ENCODE results near the gene DDX52. TPM values are rescaled to one million over a fixed set of nuclear protein-coding genes. Genes with fewer than 3 reads are reported as not detected.

Gene DDX52
- polyA plus RNA-seq, 3 donors = 37.4 to 48.6 (median 45.6) TPM

DNA sequence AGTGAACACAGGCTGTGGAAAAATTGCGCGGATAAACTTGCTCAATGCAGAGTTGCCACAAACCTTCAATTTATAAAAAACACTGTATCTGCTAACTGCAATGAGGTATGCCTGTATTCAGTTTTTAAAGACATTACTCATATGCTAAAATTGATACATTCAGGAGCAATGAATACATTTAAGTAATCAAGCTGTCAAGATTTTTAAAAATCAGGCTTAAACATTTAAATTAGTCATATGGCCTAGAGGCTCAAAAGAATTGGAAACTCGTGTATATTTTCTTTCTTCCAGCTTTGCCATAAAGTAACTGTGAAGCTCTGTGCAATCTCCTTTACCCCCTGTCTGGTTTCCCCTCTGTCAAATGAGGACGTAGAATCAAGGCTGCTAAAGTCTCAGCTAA lies 38.2 kb downstream of the DDX52 start:
- no peak for DNase-seq

DNA sequence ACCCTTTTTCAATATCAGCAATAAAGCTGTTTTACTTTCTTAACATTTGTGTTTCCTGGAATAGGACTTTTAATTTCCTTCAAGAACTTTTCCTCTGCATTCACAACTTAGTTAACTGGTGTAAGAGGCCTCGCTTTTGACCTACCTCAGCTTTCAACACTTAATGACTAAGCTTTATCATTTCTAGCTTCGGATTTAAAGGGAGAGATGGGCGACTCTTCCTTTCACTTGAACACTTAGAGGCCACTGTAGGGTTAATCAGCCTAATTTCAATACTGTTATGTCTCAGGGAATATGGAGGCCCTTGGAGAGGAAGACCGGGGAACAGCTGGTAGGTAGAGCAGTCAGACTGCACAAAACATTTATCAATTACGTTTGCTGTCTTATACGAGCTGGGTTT lies 38.7 kb downstream of the DDX52 start:
- no peak for DNase-seq

DNA sequence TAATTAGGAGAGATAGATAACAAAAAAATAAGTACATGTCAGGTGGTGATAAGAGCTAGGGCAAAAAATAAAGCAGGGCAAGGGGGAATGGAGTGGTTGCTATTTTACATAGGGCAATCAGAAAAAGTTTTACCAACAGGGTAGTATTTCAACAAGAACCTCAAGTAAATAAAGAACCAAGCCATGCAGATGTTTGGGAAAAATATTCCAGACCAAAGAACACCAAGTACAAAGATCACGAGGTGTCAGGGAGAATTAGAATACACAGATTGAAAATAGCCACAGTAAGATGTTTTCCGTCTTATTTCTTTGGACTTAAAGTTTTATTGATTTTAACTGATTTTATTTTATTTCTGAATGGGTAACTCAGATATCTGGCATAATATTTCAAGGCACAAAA lies 45.1 kb downstream of the DDX52 start:
- DNase-seq = no peak

DNA sequence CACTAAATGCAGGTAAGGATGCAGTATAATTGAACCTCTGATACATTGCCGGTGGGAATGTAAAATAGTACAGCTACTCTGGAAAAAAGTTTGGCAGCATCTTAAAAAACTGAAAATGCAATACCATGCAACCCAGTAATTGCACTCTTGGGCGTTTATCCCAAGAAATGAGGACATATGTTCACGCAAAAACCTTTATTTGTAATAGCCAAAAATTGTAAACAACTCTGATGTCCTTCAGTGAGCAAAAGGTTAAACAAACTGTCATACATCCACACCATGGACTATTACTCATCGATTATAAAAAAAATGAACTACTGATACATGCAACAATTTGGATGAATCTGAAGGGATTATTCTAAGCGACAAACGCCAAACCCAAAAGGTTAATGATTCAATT lies 51.0 kb downstream of the DDX52 start:
- no peak for DNase-seq

DNA sequence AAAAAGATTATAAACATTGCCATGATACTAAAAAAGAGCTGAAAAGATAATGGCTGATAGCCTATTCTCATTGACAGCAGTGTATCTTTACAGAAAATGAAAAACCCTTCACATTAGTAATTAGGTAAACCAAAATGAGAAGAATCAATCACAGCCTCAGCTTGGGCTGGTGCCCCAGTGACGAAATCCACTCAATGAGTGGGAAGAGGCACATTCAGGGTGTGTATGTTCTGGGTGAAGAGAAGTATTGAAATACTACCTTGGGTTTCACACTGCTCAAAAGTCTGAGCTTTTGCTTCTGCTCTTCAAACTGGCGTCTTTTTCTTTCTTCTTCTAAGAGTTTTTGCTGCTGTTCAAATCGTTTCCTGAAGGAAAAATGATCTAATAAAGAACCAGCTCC lies 58.2 kb downstream of the DDX52 start:
- DNase-seq = no peak

DNA sequence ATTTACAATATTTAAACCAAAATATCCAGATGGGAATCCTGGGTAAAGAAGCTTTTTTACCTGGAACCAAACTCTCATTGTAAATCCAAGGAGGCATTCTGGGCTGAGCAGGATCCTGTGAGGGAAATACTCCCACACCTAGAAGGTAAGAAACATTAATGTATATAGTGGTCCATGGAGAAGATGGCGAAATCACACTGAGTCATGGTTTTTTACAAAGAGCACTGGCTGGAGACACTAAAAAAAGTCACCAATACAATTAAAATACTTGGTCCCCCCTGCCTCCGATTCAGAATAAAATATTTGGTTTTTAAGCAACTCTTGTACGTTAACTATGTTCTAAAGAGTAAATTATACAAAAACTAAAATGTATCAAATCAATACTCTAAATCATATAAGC lies 67.0 kb downstream of the DDX52 start:
- no peak for DNase-seq

DNA sequence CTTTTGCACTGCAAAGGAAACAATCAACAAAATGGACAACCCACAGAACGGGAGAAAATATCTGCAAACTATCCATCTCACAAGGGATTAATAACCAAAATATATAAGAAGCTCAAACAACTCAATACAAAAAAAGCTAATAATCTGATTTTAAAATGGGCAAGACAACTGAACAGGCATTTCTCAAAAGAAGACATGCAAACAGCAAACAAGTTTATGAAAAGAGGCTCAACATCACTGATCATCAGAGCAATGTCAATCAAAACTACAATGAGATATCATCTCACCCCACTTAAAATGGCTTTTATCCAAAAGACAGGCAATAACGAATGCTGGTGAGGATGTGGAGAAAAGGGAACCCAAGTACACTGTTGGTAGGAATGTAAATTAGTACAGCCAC lies 68.8 kb downstream of the DDX52 start:
- no peak for DNase-seq

DNA sequence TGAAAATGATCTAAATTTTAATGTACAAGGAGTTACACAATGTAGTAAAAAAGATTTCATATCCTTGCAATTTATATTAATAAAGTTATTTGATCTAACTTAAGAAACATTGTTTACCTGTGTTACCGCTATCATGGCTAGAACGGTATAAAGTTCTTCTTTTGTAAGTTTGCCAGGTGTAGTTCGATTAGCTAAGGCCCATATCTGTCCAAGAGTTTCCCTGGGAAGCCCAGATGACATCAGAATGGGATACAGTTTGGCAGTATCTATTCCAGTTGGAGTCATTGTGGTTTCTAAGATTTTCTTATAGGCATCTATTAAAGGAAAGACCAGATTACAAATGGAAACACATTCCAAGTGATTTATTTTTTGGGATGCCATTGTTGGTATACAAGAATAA lies 71.6 kb downstream of the DDX52 start:
- no peak for DNase-seq

DNA sequence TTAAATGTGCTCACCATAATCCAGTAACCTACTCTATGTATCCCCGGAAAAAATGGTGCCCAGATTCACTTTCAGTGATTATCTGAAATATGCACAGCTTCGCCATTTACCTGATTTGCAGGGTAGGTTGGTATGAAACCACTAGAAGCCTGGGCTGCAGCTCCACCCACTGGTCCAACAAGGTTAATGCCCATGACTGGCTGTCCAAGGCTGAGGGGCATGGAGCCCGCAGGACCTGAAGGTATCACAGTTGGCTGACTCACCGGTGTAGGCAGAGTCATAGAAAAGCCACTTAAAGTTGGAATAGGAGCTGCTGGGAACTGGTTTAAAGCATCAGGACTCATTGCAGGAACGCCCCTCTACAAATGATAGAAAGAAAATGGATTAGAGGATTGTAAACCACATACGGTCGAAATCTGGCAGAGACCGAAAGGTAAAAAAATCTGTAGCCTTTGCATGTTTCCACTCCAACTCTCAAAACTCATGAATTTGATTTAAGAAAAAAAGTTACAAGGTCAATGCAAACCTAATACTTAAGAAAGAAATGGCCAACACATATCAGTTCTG lies 72.6 kb downstream of the DDX52 start:
- peak; percentile 20 for DNase-seq

DNA sequence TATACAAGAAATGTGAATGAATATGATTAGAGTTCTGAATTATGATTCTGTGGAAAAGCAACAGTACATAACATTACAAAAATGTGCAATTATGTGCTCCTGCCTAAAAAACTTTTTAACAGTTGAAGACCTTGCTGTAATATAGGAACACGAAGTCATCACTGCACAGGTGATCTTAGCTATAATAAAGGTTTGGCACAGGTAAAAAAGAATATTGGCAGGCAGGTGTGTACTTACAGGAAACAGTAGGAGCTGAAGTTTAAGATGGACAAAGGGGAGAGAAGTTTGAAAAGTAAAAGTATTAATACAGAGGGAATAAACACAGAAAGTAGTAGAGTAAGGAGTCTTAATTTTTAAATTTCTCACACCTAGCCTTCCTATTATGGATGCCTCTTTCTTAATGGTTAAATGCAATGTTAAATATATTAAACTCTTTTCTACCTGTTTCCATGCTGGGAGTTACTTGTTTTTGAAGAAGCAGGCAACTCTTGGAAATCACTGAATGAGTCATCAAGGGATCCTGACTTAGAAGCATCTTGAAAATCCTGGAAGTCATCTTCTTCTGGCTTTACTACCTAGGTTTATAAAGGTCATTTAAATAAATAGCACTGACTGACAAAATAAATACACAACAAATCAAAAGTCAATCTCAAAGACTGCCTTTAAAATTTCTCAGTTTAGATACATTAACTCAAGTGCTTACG lies 74.7 kb downstream of the DDX52 start:
- DNase-seq = no peak

DNA sequence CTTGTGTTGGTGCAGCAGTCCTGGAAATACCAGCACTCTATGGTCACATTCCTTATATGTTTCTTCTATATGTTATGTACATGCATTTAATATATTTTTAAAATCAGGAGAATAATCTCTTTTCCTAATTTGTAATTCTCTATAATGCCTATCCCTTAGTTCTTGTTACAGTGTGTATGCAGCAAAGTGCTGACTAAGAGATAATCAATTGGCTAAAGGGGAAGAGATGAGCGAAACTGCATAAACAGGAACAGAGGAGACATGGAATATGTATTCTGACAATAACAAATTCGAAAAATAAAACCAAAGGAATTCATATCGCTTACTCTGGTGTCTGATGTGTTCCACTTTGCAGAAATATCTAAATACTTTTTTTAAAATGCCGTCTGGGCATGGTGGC lies 75.7 kb downstream of the DDX52 start:
- no peak for DNase-seq

DNA sequence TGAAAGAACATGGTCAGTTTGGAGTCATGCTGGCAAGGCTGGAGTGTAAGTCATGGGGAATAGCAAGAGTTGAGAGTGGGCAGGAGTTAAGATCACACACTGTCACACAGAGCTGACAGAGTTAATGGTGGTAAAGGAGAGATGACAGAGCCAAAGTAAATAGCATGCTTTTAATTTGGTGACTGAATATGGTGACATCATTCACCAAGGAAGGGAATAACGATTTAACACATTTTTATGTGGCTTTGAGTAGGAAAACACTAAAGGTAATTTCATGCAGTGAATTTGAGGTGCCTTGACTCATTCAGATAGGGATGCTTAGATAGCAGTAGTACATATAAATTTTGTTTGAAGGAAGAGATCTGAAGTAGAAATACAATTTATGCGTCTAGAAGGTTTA lies 76.1 kb downstream of the DDX52 start:
- no peak for DNase-seq

DNA sequence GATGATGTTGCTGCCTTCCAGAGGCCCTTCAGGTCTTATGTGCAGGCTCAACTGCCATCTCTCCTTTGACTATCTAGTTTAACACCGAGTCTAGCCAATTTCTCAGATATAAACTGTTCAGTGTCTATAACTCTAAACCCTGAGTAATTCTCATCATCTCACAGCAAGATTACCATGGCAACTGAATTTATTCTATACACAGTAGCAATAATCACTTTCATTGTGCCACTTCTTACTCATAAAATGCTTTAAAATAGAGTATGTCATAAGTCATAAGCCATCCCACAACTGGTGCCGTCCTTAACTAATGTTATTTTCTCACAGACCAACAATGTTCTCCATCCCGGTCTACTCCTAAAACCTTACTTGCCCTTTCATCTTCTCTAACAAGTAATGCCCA lies 79.0 kb downstream of the DDX52 start:
- no peak for DNase-seq

DNA sequence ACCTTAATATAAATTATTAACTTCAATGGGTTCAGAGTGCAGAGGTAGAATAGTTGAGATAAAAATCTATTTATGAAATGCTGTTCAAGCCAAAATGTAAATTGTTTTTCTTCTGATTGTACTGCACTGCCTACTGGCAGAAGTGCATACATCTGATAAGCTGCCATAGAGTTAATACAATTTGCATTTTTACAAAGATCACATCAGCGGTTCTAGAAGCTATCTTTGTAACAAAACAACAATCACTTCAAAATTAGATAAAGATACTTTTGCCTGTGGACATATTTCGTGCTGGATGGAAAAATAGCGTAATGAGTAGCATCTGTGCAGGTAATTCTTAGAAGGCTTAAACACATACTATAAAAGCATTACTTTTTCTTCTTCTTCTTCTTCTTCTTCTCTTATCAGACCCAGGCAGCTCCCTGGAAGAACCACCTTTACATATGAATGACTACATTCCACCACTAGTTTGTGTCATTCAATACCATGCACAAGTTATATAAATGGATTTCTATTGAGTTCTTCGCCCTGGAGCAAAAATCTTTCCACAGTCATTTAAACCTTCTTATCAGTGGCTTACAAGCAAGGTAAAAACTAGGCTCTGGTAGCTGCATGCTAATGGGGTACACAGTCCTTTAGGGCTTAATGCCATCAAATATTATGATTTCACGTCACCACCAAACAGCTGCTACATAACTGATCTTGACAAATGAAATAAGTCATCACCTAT lies 81.1 kb downstream of the DDX52 start:
- no peak for DNase-seq

Other genes with a start within 250 kb of the DDX52 start
- gene ACACA, start 236.6 kb downstream of the DDX52 start, polyA plus RNA-seq (ENCODE audit: insufficient read length in 3 of 3) = 10 to 100 TPM; 40.2 to 47.6 (median 43.4) TPM
- 10 to 100 TPM; 23.1 to 27.9 (median 25.7) TPM for gene TADA2A, start 236.6 kb downstream of the DDX52 start, polyA plus RNA-seq (ENCODE audit: insufficient read length in 3 of 3)
- gene DUSP14, start 153.6 kb downstream of the DDX52 start, polyA plus RNA-seq (ENCODE audit: insufficient read length in 3 of 3) = 10 to 100 TPM; 13.1 to 17.1 (median 13.9) TPM
- 10 to 100 TPM; 36.4 to 47.8 (median 47.5) TPM for gene SYNRG, start 34.0 kb downstream of the DDX52 start, polyA plus RNA-seq (ENCODE audit: insufficient read length in 3 of 3)
- 100 to 1,000 TPM; 128 to 140 (median 136) TPM for gene HNF1B, start 101.6 kb upstream of the DDX52 start, polyA plus RNA-seq (ENCODE audit: insufficient read length in 3 of 3)

Data from renal pelvis (tissue), 4 donors.